IPS-NIHi11 (cell line): ENCODE measurements around the gene ANXA11.

ENCODE experiments used
- DNase-seq: peaks from one replicate; pipeline ENCODE4 v3.0.0; 2012; ENCODE audit warnings: mixed read lengths, low spot score

Gene ANXA11

DNA sequence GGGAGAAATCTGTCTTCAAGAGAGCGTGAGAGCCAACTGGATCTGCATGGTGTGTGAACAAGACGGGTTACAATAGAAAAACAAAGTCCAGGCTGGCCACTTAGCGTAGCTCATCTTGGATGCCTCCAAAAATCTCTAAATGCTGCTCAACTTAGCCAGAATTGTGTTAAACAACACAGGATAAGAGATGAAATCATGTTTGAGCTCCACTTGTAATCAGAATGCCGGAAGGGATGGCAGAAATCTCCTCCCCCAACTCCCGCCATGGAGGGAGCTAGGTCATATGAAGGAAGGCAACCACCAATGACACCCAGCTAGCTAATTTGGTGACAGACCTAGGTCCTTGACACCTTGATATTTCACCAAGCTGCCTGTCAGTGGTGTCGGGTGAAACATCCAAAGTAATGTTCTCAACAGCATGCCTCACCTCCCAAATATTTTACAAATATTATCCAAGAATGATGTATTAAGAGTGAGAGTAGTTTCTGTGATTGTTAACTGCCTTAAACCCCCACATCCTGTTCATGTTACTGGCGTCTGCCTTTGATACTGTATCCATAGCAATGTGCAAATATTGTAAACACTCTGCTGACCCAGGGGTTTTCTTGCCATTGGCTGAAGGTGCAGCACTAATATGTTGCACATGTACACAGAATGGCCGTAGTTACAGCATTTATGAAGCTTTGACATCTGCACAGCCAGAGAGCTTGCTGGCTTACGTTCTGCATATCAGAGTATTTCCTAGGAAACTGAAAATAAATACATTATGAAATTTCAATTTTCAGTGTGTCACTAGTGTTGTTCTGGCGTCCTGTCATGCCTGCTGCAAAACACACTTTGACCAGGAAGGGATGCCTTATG lies 101.0 kb downstream of the ANXA11 start:
- no peak for DNase-seq
